Activated CD4-positive, alpha-beta T cell treated with anti-CD3 and anti-CD28 coated beads for 36 hours (primary cell): ENCODE data around the gene TMC5. TPM values are rescaled to one million over a fixed set of nuclear protein-coding genes. Genes with fewer than 3 reads are reported as not detected.
"Not testable (repeated sequence)": the region's sequence is repeated elsewhere in the genome, so short reads cannot be mapped to it uniquely, and the experiment has no call there.

ENCODE experiments used
- ATAC-seq: fragments of 200-7000 bp; cut with Tn5 transposase; one replicate; pipeline ENCODE4 v1.10.0; 2021; ENCODE audit warnings: mild to moderate bottlenecking, moderate library complexity
- CTCF ChIA-PET: fragments of 350-600 bp; sonication (Branson Sonifier 250); formaldehyde crosslinking; loops from one replicate; lab custom pipeline; 2021; ENCODE audit warnings: antibody characterized with exemption; lab: Charles Lee
- POLR2A ChIA-PET: fragments of 350-600 bp; sonication (Branson Sonifier 250); formaldehyde crosslinking; loops from one replicate; lab custom pipeline; 2021; ENCODE audit warnings: antibody characterized with exemption, inconsistent platforms; lab: Charles Lee
- DNase-seq: peaks from one replicate; pipeline ENCODE4 v3.0.0-alpha.2; 2020
- H3K27ac Mint-ChIP-seq: one replicate; pipeline ENCODE4 v1.8.0; 2021; ENCODE audit warnings: mixed read lengths
- H3K27me3 Mint-ChIP-seq: one replicate; pipeline ENCODE4 v1.8.0; 2021; ENCODE audit warnings: mixed read lengths
- H3K36me3 Mint-ChIP-seq: one replicate; pipeline ENCODE4 v1.8.0; 2021; ENCODE audit warnings: low read depth, mixed read lengths
- H3K4me1 Mint-ChIP-seq: one replicate; pipeline ENCODE4 v1.8.0; 2021; ENCODE audit warnings: mixed read lengths
- H3K4me3 Mint-ChIP-seq: one replicate; pipeline ENCODE4 v1.8.0; 2021; ENCODE audit warnings: mild to moderate bottlenecking, moderate library complexity, mixed read lengths
- H3K9me3 Mint-ChIP-seq: one replicate; pipeline ENCODE4 v1.8.0; 2021; ENCODE audit warnings: low read depth, mixed read lengths
- intact Hi-C, 2 experiments: fragments of 100-400 bp; cut with DNase I in 1 of 2; cut with micrococcal nuclease in 1 of 2; formaldehyde crosslinking; loops; one replicate each; pipeline versions ENCODE4 v1.14.2 to v1.15.1; 2022 to 2024; cut with DNase I, micrococcal nuclease
- total RNA-seq, 2 experiments: library from RNA; stranded (reverse); gene quantifications; one replicate each; pipeline ENCODE4 v1.2.3, GENCODE V29; 2021

The TMC5 gene
- total RNA-seq, 2 experiments from 2014 or later = not detected

GRCh38 chr16:19540241-19540970, 122.7 kb downstream of the TMC5 start:
- Mint-ChIP-seq H3K4me1 (no peaks in the 10 kb centered on the region), H3K27ac (no peak overlapping the region), H3K36me3 (peaks cover 57% of the 10 kb centered on the region), H3K4me3 (no peak overlapping the region), H3K9me3 (no peaks in the 10 kb centered on the region), H3K27me3 (no peaks in the 10 kb centered on the region)
- CTCF ChIA-PET = interaction anchor here (1.0 to 1.6 kb wide), 2 partner anchors 11 to 14 kb away, joined by 3 to 5 read pairs; no protein-coding TSS in a partner anchor
- POLR2A ChIA-PET = interaction anchor here (0.7 kb wide), 1 partner anchor 52 kb away, joined by 3 read pairs; no protein-coding TSS in a partner anchor
- ATAC-seq (no peak), DNase-seq (no peak)
- intact Hi-C loops = no loop called here

- no peak for DNase-seq
- Mint-ChIP-seq H3K4me1 (no peaks in the 10 kb centered on the region), H3K4me3 (no peak overlapping the region), H3K27ac (no peak overlapping the region), H3K9me3 (no peaks in the 10 kb centered on the region), H3K36me3 (peaks cover 44% of the 10 kb centered on the region), H3K27me3 (no peaks in the 10 kb centered on the region)
- intact Hi-C loops = no loop called here
- POLR2A ChIA-PET = interaction anchor here (1.1 kb wide), 1 partner anchor 18 kb away, joined by 4 read pairs; no protein-coding TSS in a partner anchor
- no peak for ATAC-seq
- CTCF ChIA-PET = interaction anchor here (1.3 to 1.9 kb wide), 2 partner anchors 13 to 16 kb away, joined by 4 to 7 read pairs; partner anchors contain the start of gene VPS35L
These were observed 124.6 kb downstream of the TMC5 start for GRCh38 chr16:19542138-19542821.

DNA sequence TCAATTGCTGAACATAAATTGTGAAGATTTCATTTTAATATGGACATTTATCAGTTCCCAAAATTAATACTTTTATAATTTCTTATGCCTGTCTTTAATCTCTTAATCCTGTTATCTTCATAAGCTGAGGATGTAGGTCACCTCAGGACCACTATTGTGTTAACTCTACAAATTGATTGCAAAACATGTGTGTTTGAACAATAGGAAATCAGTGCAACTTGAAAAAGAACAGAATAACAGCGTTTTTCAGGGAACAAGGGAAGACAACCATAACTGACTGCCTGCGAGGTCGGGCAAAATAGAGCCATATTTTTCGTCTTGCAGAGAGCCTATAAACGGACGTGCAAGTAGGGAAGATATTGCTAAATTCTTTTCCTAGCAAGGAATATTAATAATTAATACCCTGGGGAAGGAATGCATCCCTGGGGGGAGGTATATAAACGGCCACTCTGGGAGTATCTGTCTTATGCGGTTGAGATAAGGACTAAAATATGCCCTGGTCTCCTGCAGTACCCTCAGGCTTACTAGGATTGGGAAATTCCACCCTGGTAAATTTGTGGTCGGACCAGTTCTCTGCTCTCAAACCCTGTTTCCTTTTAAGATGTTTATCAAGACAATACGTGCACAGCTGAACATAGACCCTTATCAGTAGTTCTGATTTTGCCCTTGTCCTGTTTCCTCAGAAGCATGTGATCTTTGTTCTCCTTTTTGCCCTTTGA, 125.8 kb downstream of the TMC5 start:
- POLR2A ChIA-PET, H3K9me3 Mint-ChIP-seq, ATAC-seq, H3K4me1 Mint-ChIP-seq, H3K4me3 Mint-ChIP-seq, DNase-seq, H3K27me3 Mint-ChIP-seq, H3K27ac Mint-ChIP-seq, intact Hi-C loops: not testable (repeated sequence)
- CTCF ChIA-PET = interaction anchor here (1.3 to 1.9 kb wide), 2 partner anchors 12 to 17 kb away, joined by 4 to 7 read pairs; partner anchors contain the start of gene VPS35L
- peaks cover 44% of the 10 kb centered on the region for H3K36me3 Mint-ChIP-seq

GRCh38 chr16:19548144-19548543, 130.5 kb downstream of the TMC5 start:
- DNase-seq (no peak), ATAC-seq (no peak)
- no peaks in the 10 kb centered on the region for H3K9me3 Mint-ChIP-seq
- H3K4me3 Mint-ChIP-seq = no peak overlapping the region
- no peaks in the 10 kb centered on the region for H3K4me1 Mint-ChIP-seq
- H3K27ac Mint-ChIP-seq = no peak overlapping the region
- POLR2A ChIA-PET = interaction anchor here (0.7 kb wide), 1 partner anchor 38 kb away, joined by 4 read pairs; no protein-coding TSS in a partner anchor
- H3K27me3 Mint-ChIP-seq = no peaks in the 10 kb centered on the region
- intact Hi-C loops = no loop called here
- peaks cover 22% of the 10 kb centered on the region for H3K36me3 Mint-ChIP-seq
- CTCF ChIA-PET = interaction anchor here (0.9 to 1.8 kb wide), 3 partner anchors 7 to 36 kb away, joined by 3 to 6 read pairs (median 3); partner anchors contain the start of gene VPS35L

Other genes with a start within 250 kb of the TMC5 start
- gene SYT17, start 249.6 kb upstream of the TMC5 start, total RNA-seq = not detected
- gene CLEC19A, start 132.2 kb upstream of the TMC5 start, total RNA-seq = not detected
- 10 to 100 TPM; 13.8 to 18.1 TPM for gene GDE1, start 104.2 kb downstream of the TMC5 start, total RNA-seq
- gene CCP110, start 106.1 kb downstream of the TMC5 start, total RNA-seq = 10 to 100 TPM; 24.1 to 25.5 TPM
- gene VPS35L, start 137.8 kb downstream of the TMC5 start, total RNA-seq = 10 to 100 TPM; 30.7 to 31.6 TPM